ENCODE data around the gene TRAPPC5. TPM values are rescaled to one million over a fixed set of nuclear protein-coding genes. Genes with fewer than 3 reads are reported as not detected.

The TRAPPC5 gene
- total RNA-seq, 6 experiments from 2014 or later: 143 to 179 (median 159) TPM

GRCh38 chr19:7678971-7679751, 1.5 kb upstream of the TRAPPC5 start:
- Mint-ChIP-seq H3K27me3 (ENCODE audit: insufficient read depth) (peaks cover 15% of the 10 kb centered on the region), H3K4me1 (ENCODE audit: low read depth) (peaks cover 12% of the 10 kb centered on the region), H3K36me3 (ENCODE audit: low read depth) (peaks cover 8% of the 10 kb centered on the region), H3K4me3 (no peak overlapping the region), H3K9me3 (peaks cover 5% of the 10 kb centered on the region), H3K27ac (no peak overlapping the region)
- no peak for TF ChIP-seq CTCF (IDR thresholded peaks at IDR 0.05)
- DNase-seq: no peak

DNA sequence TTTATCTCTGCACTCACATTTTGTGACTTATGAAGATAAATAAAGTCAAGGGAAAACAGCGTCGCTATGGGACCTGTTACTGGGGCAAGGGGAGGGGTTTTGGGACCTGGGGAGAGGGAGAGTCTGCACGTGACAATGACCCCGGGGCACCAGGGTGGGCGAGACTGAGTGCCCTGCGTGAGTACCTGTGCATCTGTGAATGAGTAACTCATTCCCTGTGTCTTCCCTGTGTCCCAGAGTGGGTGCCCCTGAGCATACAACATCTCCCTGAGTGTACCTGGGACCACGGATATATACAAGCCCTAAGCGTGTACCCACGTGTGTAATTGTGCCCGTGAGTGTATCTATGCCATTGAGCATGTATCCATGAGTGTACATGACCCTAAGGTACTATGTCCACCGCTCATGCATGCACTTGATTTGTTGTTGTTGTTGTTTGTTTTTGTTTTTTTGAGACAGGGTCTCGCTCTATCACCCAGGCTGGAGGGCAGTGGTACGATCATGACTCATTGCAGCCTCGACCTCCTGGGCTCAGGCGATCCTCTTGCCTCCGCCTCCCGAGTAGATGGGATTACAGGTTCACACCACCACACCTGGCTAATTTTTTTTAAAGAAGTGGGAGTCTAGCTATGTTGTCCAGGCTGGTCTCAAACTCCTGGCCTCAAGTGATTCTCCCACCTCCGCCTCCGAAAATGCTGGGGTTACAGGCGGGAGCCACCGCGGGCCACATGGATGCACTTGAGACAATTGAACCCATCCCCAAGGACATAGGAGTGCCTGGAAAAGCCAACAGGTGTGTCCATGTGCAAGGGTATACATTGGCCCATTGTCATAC, 645 bp upstream of the TRAPPC5 start:
- Mint-ChIP-seq H3K27ac (no peak overlapping the region), H3K27me3 (ENCODE audit: insufficient read depth) (peaks cover 15% of the 10 kb centered on the region), H3K4me3 (peak overlapping the region; percentile 66), H3K4me1 (ENCODE audit: low read depth) (peaks cover 6% of the 10 kb centered on the region; the same call in 1 of the 2 replicates), H3K9me3 (no peaks in the 10 kb centered on the region), H3K36me3 (ENCODE audit: low read depth) (peaks cover 5% of the 10 kb centered on the region; the same call in 1 of the 2 replicates)
- no peak for TF ChIP-seq CTCF (IDR thresholded peaks at IDR 0.05)
- DNase-seq: no peak

- peak; percentile 55 for DNase-seq
- Mint-ChIP-seq H3K4me1 (ENCODE audit: low read depth) (peaks cover 14% of the 10 kb centered on the region), H3K4me3 (peak overlapping the region; percentile 89), H3K36me3 (ENCODE audit: low read depth) (peaks cover 5% of the 10 kb centered on the region; the same call in 1 of the 2 replicates), H3K27me3 (ENCODE audit: insufficient read depth) (peaks cover 13% of the 10 kb centered on the region), H3K27ac (peak overlapping the region; percentile 80), H3K9me3 (no peaks in the 10 kb centered on the region)
- TF ChIP-seq CTCF (IDR thresholded peaks at IDR 0.05): peak; percentile 73
Observed at GRCh38 chr19:7681340-7682174, 924 bp downstream of the TRAPPC5 start.

DNA sequence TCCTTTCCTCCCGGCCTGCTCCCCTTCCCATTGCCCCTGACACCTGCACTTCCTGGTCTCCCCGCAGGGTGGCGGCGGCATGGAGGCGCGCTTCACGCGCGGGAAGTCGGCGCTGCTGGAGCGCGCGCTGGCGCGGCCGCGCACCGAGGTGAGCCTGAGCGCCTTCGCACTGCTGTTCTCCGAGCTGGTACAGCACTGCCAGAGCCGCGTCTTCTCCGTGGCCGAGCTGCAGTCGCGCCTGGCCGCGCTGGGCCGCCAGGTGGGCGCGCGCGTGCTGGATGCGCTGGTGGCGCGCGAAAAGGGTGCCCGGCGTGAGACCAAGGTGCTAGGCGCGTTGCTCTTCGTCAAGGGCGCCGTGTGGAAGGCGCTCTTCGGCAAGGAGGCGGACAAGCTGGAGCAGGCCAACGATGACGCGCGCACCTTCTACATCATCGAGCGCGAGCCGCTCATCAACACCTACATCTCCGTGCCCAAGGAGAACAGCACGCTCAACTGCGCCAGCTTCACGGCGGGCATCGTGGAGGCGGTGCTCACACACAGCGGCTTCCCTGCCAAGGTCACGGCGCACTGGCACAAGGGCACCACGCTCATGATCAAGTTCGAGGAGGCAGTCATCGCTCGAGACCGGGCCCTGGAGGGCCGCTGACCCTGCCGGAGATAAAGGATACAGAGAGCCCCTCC, 1.7 kb downstream of the TRAPPC5 start:
- peak overlapping the region; percentile 89 for H3K4me3 Mint-ChIP-seq

More for the DNA sequence above, 1.7 kb downstream of the TRAPPC5 start:
- Mint-ChIP-seq H3K9me3 (no peaks in the 10 kb centered on the region), H3K27ac (peak overlapping the region; percentile 80; the same call in 1 of the 2 replicates), H3K36me3 (ENCODE audit: low read depth) (peaks cover 5% of the 10 kb centered on the region; the same call in 1 of the 2 replicates), H3K27me3 (ENCODE audit: insufficient read depth) (peaks cover 6% of the 10 kb centered on the region), H3K4me1 (ENCODE audit: low read depth) (peaks cover 14% of the 10 kb centered on the region)
- DNase-seq: no peak
- peak; percentile 38; the same call in 1 of the 2 replicates for TF ChIP-seq CTCF (IDR thresholded peaks at IDR 0.05)

Measured in HFFc6 (cell line).